ENCODE data around the gene KDM3A. TPM values are rescaled to one million over a fixed set of nuclear protein-coding genes. Genes with fewer than 3 reads are reported as not detected.

KDM3A gene
- total RNA-seq, 3 donors from 2014 or later = 40.6 to 79.0 (median 61.3) TPM

- Histone ChIP-seq H3K27me3 (no peaks in the 10 kb centered on the region), H3K4me3 (no peak overlapping the region), H3K27ac (no peak overlapping the region), H3K36me3 (no peaks in the 10 kb centered on the region), H3K4me1 (no peaks in the 10 kb centered on the region), H3K9me3 (peaks cover 0 to 8% of the 10 kb centered on the region in 2 donors)
- DNase-seq (ENCODE audit: low spot score in 2 of 2) = no peak
- TF ChIP-seq POLR2A (IDR thresholded peaks at IDR 0.05) (no peak), CTCF (IDR thresholded peaks at IDR 0.05) (no peak), POLR2AphosphoS5 (IDR thresholded peaks at IDR 0.05) (no peak)
- intact Hi-C loops (cut with DNase I; ENCODE audit: low total_unique reads) = no loop called here
Observed at GRCh38 chr2:86541334-86541733, 100.2 kb downstream of the KDM3A start.

Other genes with a start within 250 kb of the KDM3A start
- 10 to 100 TPM; 44.8 to 56.1 (median 48.2) TPM for gene IMMT, start 245.9 kb upstream of the KDM3A start, total RNA-seq
- 10 to 100 TPM; 16.8 to 21.0 (median 21.0) TPM for gene MRPL35, start 241.9 kb upstream of the KDM3A start, total RNA-seq
- gene REEP1, start 103.7 kb upstream of the KDM3A start, total RNA-seq = 1 to 10 TPM in 2 of 3 donors, under 1 TPM in 1; 0.32 to 3.8 (median 1.3) TPM
- gene CHMP3, start 122.1 kb downstream of the KDM3A start, total RNA-seq = 100 to 1,000 TPM in 1 of 3 donors, 10 to 100 TPM in 2; 77.7 to 202 (median 97.3) TPM
- 10 to 100 TPM; 35.4 to 60.3 (median 37.4) TPM for gene RNF103, start 182.5 kb downstream of the KDM3A start, total RNA-seq